GM19238 (cell line): ENCODE results near the gene TTR.

Experiments
- DNase-seq: peaks from one replicate; pipeline ENCODE4 v3.0.0; 2011; ENCODE audit warnings: low spot score; ENCODE audit not compliant: insufficient read length

Gene TTR

GRCh38 chr18:31591628-31592027 lies at the start of gene TTR:
TSS of gene TTR (plus strand) at chr18:31591877. CDS start at chr18:31591903, 26 bp downstream.
- DNase-seq = no peak

GRCh38 chr18:31546476-31546875 lies 45.2 kb upstream of the TTR start:
- DNase-seq = no peak

DNA sequence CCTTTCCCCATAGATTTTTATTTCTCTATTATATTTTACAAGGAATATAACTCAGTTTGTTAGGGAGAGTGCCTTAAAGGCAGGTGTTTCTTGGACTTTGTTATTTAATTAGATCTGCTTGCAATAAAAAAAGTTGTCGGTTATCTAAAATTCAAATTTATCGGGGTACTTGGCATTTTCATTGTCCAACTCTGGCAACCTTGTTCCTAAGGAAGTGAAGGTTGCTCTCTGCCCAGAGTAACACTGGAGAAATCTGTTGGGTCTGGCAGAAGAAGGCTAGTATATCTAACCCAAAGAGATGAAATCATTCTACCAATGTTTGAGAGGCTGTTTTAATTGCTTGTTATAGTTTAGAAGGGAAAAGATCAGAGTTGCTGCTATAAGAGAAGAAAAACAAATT lies 42.8 kb upstream of the TTR start:
- DNase-seq = no peak

GRCh38 chr18:31549416-31549815 lies 42.3 kb upstream of the TTR start:
- no peak for DNase-seq

- DNase-seq = no peak
Measured at GRCh38 chr18:31551883-31552282, 39.8 kb upstream of the TTR start.

DNA sequence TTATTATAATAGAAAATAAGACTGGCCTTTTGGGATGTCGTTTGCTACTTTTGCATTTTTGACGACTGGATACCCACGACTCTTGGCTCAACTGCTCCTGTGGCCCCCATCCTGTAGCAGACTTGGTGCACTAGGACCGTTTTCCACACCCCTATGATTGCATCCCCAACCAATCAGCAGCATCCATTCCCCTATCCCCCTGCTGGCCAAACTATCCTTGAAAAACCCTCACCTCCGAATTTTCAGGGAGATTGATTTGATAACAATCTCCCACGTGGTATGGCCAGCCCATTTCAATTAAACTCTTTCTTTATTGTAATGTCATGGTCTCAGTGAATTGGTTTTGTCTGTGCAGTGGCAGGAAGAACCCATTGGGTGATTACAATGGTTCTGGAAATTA lies 37.9 kb upstream of the TTR start:
- no peak for DNase-seq

- no peak for DNase-seq
Measured at GRCh38 chr18:31554776-31555175, 36.9 kb upstream of the TTR start.

- no peak for DNase-seq
Measured at GRCh38 chr18:31555971-31556747, 35.5 kb upstream of the TTR start.

GRCh38 chr18:31557446-31557845 lies 34.2 kb upstream of the TTR start:
- no peak for DNase-seq

DNA sequence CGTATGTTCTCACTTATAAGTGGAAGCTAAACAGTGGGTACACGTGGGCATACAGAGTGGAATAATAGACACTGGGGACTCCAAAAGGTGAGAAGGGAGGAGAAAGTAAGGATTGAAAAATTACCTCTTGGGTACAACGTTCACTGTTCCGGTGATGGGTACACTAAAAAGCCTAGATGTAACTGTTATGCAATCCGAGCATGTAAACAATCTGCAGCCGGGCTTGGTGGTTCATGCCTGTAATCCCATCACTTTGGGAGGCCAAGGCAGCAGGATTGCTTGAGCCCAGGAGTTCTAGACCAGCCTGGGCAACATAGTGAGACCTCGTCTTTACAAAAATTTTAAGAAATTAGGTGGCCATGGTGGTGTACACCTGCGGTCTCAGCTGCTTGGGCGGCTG lies 33.1 kb upstream of the TTR start:
- no peak for DNase-seq

- DNase-seq = no peak
Measured at GRCh38 chr18:31562726-31563125, 29.0 kb upstream of the TTR start.

- no peak for DNase-seq
Measured at GRCh38 chr18:31563778-31564177, 27.9 kb upstream of the TTR start.

DNA sequence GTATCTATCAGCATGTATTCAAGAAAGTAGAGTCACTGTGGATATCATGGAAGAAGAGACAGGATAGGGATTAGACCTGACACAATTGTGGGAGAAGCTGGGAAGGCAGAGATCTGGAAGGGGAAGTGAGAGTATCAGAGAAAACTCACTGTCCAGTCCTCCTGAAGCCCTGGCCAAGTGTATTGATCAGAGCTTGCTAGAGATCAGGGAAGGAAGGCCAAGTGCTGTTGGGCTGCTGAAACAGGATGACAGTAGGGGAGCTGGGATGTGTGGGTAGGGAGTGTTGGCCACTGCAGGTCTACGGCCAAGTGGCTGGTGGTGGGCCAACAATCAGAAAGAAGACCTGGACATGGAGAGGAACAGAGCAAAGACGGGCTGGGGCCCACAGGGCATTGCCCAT lies 26.3 kb upstream of the TTR start:
- no peak for DNase-seq

- DNase-seq = no peak
Measured at GRCh38 chr18:31565782-31566512, 25.7 kb upstream of the TTR start.

DNA sequence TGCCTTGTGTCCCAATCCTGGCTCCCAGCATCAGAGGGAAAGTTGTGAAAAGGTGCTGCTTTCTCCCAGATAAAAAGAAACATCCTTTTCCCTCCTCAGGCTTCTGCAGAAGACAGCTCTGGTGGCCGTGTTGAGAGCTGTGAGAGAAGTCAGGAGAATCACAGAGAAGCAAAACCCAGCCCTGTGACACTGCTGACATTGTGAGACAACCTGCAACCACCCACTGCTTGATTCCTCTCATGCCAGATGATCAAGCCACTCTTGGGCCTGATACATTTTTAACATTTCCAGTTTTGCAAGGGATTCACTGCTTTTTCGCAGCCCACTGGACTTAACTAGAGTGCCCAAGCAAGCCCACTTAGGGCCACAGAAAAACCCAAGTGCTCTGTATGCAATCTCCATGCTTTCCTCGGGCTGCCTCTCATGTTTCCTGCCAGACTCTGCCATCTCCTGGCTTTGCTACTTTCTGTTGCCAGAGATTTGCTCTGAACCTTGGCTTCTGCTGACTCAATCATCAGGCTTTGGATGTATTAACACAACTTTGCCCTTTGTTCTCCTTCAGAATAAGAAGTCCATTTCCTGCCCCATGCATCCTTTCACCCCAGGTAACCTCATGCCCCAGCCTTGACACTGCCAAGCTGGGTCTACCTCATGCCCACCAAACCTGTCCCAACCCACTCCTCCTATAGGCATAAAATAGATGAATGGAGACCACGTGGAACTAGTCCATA lies 24.9 kb upstream of the TTR start:
- no peak for DNase-seq

DNA sequence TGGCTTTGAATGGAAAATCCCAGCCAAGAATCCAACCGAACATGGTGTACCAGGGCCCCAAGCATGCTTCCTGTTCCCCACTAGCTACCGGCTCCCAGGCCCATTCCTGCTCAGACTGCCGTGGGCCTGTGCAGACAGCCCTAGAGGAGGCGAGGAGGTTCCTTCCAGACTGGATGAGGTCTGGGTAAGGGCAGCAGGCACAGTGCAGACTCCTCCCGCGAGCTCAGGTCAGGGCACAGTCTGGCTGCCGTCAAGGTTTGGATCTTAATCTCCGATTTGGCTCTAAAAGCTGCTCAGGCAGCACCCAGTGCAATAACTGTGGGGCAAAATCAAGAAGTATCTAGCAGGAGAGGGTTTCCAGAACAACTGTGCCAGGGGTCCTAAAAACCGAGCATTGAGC lies 19.3 kb upstream of the TTR start:
- DNase-seq = no peak

DNA sequence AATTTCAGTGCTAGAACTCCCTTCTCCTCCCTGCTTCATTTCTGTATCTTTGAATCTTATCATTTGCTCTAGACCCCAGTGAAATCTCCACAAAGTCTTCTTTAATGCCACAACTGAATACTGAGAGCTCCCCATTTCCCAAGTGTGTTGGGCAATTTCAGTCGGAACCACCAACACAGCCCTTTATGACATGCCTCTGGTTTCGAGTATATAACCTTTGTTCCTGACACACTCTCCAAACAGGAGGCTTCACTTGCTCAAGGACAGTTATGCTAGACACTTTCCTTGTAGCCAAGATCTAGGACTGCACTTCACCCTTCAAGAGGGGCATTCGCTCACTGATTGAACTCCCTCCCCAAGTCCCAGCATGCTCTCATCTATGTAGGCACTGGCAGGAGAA lies 18.6 kb upstream of the TTR start:
- DNase-seq = no peak

DNA sequence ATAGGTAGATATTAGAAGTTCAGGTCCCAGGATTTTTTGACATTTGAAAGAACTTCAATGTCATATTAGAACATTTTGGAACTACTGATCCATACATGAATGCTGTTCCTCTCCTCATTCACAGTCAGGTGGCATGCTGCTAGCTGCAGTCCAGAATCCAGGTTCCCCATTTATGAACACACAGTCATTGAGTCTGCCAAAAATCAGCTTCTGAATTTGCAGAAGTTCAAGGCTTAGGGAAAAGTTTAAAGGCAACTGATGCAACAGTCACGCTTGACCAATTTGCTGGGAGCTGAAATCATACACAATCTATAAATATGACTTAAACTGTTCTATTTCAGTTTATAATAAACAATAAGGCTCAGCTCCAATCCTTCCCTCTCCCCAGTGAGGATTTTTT lies 17.3 kb upstream of the TTR start:
- DNase-seq = no peak

DNA sequence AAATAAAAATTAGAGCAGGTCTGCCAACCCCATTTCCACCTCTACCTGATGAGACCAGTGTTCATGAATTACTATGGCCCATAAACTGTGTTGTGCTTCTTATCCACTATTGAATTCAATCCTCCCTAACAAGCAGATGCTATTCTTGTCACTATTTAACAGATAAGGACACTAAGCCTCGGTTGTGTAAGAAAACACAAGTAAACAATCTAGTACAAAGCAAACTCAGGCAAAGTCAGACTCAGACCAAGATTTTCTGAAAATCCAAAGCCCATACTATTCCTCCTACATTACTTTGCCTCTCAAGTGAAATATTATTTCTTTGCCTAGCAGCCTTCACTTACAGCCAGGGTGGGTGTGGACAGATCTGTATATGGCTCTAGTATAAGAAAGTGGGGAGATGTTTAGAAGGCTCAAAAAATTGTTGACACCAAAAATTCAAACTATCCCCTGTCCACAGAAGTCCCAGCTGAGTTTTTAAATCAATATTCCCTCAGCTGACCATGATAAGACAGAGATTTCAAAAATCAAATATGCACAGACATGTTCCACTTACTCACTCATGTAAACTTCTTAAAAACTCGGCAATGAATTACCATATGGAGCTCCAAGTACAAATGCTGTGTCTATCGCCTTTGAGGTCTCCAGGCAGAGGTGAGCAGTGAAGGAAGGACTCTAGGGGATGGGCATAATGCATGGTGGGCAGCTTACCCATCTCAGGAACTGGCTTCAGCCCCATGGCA lies 16.0 kb upstream of the TTR start:
- no peak for DNase-seq

GRCh38 chr18:31576670-31577069 lies 15.0 kb upstream of the TTR start:
- DNase-seq = no peak

- no peak for DNase-seq
Measured at GRCh38 chr18:31577195-31577594, 14.5 kb upstream of the TTR start.

DNA sequence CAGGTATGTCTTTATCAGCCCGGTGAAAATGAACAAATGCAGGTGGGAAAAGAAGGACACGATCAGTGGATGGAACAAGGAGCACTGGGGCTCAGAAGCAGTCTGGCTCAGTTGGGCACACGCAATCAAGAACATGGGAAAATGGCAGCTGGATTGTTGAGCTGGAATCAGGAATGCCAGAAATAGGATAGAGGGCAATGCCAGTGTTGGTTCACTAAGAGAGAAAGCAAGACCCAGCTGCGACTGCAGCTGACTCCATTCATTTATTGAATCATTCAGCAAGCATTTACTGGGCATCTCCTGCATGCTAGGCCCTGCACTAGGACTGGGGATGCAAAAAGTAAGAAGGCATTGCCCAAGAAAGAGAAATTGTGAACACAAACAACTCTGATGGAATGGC lies 13.6 kb upstream of the TTR start:
- DNase-seq = no peak
